WTC11 (cell line): ENCODE measurements around the gene LEFTY2.

ENCODE experiments used
- ATF6 ChIP-seq: sonication (generic); formaldehyde crosslinking; IDR thresholded peaks from 2 replicates; pipeline ENCODE4 v1.8.1; 2023; ENCODE audit warnings: mild to moderate bottlenecking, missing genetic modification reagents
- FOXP1 ChIP-seq: sonication (generic); formaldehyde crosslinking; IDR thresholded peaks from 2 replicates; pipeline ENCODE4 v1.8.0; 2022; ENCODE audit warnings: missing genetic modification reagents, mild to moderate bottlenecking, moderate library complexity, borderline replicate concordance
- ZNF121 ChIP-seq: sonication (generic); formaldehyde crosslinking; IDR thresholded peaks from 2 replicates; pipeline ENCODE4 v1.8.0; 2023; ENCODE audit warnings: missing genetic modification reagents
- ZNF423 ChIP-seq: fragments of 250-450 bp; sonication (Bioruptor Pico); IDR thresholded peaks from 2 replicates; pipeline ENCODE4 v2.1.2; 2022; ENCODE audit warnings: mild to moderate bottlenecking, moderate library complexity
- TF ChIP-seq, protein P1 (sequence below): fragments of 200-600 bp; IDR thresholded peaks from 2 replicates; pipeline ENCODE4 v1.8.0; 2022; ENCODE audit warnings: antibody characterized with exemption
- TF ChIP-seq, protein P2 (sequence below): sonication (generic); formaldehyde crosslinking; IDR thresholded peaks from 2 replicates; pipeline ENCODE4 v1.8.1; 2023; ENCODE audit warnings: mild to moderate bottlenecking, missing genetic modification reagents, borderline replicate concordance
- TF ChIP-seq, protein P3 (sequence below): sonication (generic); formaldehyde crosslinking; IDR thresholded peaks from 2 replicates; pipeline ENCODE4 v1.8.1; 2023; ENCODE audit warnings: mild to moderate bottlenecking, missing genetic modification reagents, moderate library complexity

GRCh38 chr1:225888898-225889601 lies 52.0 kb downstream of the LEFTY2 start, which contains the start of gene LEFTY1:
- no peak for TF ChIP-seq ZNF423 (CRISPR knock-in tag)
- TF ChIP-seq, protein P1, sequence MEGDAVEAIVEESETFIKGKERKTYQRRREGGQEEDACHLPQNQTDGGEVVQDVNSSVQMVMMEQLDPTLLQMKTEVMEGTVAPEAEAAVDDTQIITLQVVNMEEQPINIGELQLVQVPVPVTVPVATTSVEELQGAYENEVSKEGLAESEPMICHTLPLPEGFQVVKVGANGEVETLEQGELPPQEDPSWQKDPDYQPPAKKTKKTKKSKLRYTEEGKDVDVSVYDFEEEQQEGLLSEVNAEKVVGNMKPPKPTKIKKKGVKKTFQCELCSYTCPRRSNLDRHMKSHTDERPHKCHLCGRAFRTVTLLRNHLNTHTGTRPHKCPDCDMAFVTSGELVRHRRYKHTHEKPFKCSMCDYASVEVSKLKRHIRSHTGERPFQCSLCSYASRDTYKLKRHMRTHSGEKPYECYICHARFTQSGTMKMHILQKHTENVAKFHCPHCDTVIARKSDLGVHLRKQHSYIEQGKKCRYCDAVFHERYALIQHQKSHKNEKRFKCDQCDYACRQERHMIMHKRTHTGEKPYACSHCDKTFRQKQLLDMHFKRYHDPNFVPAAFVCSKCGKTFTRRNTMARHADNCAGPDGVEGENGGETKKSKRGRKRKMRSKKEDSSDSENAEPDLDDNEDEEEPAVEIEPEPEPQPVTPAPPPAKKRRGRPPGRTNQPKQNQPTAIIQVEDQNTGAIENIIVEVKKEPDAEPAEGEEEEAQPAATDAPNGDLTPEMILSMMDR: no peak
- TF ChIP-seq ATF6 (CRISPR knock-in tag): no peak
- TF ChIP-seq, protein P2, sequence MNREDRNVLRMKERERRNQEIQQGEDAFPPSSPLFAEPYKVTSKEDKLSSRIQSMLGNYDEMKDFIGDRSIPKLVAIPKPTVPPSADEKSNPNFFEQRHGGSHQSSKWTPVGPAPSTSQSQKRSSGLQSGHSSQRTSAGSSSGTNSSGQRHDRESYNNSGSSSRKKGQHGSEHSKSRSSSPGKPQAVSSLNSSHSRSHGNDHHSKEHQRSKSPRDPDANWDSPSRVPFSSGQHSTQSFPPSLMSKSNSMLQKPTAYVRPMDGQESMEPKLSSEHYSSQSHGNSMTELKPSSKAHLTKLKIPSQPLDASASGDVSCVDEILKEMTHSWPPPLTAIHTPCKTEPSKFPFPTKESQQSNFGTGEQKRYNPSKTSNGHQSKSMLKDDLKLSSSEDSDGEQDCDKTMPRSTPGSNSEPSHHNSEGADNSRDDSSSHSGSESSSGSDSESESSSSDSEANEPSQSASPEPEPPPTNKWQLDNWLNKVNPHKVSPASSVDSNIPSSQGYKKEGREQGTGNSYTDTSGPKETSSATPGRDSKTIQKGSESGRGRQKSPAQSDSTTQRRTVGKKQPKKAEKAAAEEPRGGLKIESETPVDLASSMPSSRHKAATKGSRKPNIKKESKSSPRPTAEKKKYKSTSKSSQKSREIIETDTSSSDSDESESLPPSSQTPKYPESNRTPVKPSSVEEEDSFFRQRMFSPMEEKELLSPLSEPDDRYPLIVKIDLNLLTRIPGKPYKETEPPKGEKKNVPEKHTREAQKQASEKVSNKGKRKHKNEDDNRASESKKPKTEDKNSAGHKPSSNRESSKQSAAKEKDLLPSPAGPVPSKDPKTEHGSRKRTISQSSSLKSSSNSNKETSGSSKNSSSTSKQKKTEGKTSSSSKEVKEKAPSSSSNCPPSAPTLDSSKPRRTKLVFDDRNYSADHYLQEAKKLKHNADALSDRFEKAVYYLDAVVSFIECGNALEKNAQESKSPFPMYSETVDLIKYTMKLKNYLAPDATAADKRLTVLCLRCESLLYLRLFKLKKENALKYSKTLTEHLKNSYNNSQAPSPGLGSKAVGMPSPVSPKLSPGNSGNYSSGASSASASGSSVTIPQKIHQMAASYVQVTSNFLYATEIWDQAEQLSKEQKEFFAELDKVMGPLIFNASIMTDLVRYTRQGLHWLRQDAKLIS (CRISPR knock-in tag): no peak
- TF ChIP-seq, protein P3, sequence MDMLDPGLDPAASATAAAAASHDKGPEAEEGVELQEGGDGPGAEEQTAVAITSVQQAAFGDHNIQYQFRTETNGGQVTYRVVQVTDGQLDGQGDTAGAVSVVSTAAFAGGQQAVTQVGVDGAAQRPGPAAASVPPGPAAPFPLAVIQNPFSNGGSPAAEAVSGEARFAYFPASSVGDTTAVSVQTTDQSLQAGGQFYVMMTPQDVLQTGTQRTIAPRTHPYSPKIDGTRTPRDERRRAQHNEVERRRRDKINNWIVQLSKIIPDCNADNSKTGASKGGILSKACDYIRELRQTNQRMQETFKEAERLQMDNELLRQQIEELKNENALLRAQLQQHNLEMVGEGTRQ (CRISPR knock-in tag): no peak
- no peak for TF ChIP-seq ZNF121 (CRISPR knock-in tag)
- no peak for TF ChIP-seq FOXP1 (CRISPR knock-in tag)
